GM19035 (cell line): ENCODE measurements around the gene AFF3.
A peak's percentile ranks its signal among the peaks of the same experiment; 100 is the strongest.
"Not testable (repeated sequence)": the region's sequence is repeated elsewhere in the genome, so short reads cannot be mapped to it uniquely, and the experiment has no call there.

ENCODE experiments used
- ATAC-seq: cut with Tn5 transposase; IDR thresholded peaks from one replicate; pipeline ENCODE4 v1.9.1; 2021; ENCODE audit not compliant: unreplicated experiment

Gene AFF3

DNA sequence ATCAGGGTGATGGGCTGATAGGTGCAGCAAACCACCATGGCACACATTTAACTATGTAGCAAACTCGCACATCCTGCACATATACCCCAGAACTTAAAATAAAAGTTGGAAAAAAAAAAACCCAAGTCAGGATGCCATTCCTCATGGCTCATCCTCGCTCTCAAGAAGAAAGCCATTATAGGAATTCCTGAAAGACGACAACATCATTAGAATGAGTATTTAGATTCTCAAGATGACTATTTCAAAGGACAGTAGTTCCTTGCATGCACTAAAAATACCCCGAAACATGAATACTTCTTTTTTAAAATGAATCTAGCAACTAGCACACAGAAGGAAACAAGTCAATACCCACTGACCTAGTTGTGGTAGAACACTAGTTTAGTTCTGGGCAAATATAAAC, 366.8 kb downstream of the AFF3 start:
- no peak for ATAC-seq

DNA sequence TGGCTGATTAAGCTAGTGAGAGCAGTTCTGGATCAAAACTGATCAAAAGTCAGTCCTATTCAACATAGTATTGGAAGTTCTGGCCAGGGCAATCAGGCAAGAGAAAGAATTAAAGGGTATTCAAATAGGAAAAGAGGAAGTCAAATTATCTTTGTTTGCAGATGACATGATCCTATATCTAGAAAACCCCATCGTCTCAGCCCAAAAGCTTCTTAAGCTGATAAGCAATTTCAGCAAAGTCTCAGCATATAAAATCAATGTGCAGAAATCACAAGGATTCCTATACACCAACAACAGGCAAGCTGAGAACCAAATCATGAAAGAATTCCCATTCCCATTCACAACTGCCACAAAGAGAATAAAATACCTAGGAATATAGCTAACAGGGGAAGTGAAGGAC, 368.7 kb downstream of the AFF3 start:
- not testable (repeated sequence) for ATAC-seq

DNA sequence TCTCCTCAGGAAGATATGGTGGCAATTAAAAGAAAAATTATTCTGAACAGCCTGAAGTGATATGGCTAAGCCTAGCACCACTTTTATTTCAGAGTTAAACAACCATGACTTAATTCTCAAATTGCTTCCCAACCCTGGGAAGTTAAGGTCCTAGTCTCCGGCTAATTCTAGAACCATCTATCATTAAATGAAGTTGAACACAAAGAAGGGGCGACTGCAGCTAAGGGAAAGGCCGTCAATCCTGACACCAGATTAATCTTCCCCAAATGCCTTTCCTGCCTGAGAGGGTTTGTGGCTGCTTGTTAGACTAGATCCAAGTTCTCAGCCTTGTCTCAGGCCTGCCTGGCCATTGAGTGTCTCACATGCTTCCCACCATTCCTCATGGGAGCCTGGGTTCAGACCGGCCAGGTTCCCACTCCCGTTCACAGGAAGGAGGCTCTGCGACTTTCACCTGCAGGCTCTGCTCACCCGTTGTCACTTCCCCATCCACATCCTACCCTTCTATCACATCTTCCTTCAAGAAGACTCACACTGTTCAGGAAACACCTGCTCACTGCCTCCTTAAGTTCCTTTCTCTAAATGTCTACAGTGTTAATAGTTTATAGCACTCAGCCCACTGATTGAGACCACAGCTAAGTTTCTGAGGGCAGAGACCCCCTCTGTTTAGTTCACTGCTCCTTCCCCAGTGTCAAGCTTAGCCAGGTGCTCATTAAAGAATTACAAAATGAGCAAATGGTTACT, 369.6 kb downstream of the AFF3 start:
- ATAC-seq: no peak

DNA sequence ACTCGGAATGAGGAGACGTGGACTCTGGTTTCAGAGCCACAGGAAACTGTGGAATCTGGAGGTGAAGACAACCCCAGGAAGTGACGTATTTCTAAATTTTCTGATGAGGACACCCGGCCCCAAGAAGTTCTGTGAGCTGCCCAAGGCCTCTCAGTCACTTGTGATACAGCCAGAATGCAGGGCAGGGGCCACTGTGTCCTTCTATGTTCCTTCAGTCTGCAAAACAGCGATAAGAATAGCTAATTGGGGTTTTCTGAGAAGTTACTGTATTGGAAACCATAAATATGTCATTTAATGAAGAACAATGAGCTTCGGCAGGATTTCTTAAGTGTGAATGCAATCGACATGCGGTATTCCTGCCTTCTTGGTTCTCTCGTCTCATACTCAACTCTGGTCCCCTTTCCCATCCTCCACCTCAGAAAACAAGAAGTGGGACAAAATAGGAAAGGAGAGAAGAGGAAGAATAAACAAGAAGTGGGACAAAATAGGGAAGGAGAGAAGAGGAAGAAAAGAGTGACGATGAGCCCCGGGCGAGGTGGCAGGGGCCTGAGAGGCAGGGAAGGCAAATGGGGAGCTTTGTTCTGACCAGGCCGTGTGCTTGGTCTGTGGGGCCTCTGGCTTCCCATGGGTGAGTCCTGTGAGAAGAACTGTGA, 370.6 kb downstream of the AFF3 start:
- no peak for ATAC-seq

DNA sequence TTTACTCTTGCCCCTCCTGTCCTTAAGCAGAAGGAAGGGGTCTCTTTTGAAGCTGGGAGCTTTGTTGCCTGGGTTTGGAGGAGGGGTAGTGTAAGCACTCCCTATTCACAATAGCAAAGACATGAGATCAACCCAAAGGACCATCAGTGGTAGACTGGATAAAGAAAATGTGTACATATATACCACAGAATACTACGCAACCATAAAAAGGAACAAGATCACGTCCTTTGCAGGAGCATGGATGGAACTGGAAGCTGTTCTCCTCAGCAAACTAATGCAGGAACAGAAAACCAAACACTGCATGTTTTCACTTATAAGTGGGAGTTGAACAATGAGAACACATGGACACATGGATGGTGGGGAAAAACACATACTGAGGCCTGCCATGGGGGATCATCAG, 371.5 kb downstream of the AFF3 start:
- ATAC-seq: no peak

DNA sequence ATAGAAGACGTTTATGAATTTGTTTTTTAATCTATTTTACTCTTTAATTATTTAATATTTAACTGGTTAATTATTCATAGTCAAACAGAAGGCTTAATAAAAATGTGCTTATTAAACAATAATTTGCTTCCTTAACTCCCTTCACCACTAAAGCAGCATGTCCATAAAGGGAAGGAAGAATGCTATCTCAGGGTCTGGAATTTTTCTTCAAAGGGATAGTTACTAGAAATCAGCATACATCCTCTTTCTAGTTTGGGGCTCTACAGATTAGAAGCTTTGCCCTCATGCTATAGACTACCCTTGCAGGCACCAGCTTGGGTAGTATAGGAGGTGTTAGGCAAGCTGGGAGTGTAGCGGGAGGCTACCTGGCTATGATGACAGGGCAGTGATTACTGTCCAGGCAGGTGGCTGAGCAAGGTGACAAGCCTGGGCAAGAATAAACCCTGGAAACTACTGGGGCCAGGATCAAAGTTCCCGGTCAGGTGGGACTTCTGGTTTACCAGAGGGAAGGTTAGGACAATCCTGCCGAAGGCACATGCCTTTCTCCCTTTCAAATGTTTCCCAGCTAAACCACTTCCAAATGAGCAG, 376.6 kb downstream of the AFF3 start:
- no peak for ATAC-seq

DNA sequence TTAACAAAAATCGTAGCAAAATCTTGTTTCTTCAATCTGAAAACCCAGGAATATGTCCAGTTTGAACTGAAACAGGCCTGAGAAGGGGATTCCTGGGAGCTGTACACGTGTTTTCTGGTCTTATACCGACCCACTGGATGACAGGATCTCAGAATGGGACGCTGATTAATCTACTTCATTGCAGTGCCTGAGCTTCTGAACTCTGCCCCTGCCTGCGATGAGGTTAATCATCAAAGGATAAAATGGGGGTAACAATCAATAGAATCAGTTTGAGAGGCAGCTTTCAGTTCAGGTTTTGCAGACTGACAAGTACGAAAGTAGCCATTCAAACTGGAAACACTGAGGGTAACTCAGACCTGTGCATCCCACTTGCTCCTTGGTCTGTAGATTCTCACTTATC, 378.6 kb downstream of the AFF3 start:
- ATAC-seq: no peak

DNA sequence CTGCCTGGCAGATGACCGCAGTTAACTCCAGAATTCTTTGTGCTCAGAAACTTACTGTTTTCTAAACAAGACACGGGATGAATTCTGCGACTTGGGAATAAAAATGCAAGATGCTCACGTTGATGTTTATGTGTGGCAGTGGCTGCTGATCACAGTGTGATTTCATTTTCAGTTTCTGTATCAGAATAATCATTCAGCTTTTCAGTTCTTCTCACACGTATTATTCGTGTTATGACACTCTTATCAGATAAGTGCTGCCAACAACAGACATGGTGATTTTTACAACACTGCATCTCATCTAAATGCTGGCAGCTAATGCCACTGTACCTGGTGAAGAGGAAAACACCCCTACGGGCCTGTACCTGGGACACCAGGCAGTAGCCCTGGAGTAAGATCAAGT, 379.7 kb downstream of the AFF3 start:
- ATAC-seq: peak; percentile 53

DNA sequence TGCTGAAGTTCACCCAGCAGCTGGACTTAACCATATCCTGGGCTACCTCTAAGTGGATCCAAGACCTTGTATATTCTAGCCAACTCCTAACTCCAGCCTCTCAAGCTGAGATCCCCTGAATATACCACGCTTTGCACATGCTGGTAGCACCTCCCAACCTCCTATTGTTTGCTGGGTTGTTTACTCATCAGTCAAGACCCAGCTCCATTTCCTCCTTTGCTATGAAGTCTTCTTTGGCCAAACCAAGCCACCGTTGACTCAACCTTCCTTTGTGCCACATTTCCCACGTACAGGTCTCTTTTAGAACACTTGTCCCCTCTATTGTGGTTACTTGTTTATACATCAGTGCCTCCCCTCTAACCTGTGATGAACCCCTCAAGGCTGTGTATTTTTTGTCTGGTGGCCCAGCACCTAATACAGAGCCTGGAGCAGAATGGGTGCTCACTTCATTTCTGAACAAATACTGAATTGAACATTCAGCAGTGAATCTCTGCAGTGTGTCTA, 384.7 kb downstream of the AFF3 start:
- no peak for ATAC-seq

DNA sequence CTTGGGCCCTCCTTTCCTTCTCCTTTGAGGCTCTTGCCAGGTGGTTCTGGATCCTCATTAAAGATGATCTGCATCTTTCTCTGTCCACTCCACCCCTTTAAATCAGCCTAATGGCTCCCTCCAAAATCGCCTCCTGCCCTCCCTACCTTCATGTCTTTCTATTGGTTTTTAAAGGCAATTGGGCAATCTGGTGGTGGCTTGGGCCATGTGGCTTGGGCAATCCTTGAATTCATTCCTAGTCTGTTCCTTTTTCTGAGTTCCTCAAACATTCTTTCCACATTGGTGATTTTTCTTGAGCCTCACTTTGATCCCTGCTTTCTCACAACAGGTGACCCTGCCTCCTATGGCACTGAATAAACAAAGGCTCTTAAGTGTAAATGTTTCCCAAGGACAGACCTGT, 386.3 kb downstream of the AFF3 start:
- ATAC-seq: no peak

DNA sequence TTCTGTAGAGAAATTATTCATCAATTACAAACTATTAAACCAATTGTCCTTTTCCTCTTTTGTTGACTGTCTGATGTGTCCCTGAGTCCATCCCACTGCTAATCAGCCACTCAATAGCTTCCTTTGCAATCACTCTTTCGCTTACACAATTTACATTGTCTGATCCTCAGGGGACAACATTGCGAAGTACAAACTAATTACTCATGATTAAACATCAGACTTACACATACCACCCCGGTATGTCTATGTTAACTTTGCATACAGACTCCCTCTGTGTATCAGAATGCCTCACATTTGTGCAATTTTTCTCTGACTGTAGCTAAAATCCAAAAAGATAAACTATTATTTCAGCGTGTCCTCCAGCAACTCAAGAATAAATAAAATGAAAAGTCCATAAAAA, 388.2 kb downstream of the AFF3 start:
- ATAC-seq: no peak

DNA sequence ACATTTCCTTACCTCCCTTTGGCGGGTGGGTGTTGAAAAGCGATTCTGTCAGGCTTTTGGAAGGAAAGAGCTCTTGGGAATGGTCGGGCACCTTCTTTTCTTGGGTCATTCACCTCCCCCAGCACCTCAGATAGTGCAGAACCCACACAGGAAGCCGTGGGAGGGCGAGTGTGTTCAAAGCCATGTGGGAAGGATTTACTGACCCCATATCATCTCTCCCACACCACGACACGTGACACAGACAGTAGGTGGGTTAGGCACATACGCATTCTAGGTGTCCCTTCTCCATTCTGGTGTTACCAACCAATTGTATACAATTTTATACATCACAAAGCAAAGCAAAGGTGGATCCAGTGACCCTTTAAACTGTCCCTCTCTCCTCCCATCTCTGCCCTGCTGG, 388.9 kb downstream of the AFF3 start:
- no peak for ATAC-seq

DNA sequence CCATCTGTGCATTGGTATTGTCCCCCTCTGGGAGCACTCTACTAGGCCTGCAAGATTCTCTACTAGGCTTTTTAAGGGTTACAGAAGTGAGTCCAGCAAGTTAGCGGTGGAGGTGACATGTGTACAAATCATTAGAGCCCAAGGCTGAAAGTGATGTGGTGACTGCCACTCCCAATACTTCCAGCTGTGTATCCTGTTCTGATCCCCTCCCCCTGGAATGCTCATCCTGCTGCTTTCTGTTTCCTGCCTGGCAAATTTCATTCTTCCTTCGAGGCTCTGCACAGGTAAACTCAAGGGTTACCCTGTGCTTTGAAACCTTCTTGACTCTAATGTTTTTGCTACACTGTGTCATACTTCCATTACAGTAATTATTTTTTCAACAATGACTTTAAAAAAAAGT, 394.0 kb downstream of the AFF3 start:
- ATAC-seq: no peak

DNA sequence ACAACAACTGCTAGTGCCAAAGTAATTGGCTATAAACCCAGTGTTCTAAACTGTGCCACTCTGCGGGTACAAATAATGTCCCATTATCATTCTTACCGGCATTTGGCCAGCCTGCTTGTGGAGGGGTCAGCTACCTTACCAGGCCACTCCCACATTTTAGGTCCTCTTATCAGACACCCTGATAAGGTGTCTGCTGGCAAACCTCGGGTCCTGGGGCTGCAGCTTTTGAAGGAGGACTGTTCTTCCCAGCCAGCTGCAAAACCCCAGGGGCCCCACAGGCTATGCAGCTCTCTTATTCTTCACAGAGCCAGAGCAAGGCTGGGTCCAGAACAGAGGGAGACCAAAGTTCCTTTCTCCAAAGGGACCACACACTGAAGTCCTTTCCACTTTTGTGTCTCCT, 394.5 kb downstream of the AFF3 start:
- no peak for ATAC-seq

DNA sequence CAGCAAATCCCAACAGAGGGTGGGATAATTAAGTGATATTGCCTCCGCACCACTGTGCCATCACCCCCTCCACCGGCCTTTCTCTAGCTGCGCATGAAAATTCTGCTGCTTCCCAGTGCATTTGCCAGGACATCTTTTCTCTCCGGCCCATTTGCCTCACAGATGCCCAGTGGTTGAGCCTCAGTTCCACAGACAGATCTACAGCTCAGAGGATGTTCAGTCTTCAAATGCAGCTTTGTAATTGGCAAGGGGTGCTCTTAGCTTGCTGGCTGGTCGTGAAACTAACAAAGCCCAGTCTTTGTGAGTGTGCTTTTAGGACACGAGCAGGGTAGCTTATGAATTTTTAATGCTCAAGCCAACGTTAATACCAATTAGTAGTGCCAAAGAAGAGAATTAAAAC, 399.2 kb downstream of the AFF3 start:
- no peak for ATAC-seq

DNA sequence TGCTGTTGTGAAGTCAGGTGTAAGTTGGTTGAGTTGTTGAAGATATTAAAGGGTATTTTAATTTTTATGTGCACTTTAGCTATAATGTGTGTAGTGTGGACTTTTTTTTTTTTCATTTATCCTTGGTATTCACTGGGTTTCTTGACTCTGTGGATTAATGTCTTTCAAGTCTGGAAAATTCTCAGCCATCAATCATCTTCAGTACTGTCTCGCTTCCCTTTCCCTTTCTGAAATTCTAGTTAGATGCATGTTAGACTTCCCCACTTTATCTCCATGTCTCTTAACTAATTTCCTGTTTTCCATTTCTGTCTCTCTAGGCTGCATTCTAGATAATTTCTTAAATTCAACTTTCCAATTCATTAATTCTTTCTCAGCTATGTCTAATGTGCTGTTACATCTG, 404.9 kb downstream of the AFF3 start:
- ATAC-seq: no peak

DNA sequence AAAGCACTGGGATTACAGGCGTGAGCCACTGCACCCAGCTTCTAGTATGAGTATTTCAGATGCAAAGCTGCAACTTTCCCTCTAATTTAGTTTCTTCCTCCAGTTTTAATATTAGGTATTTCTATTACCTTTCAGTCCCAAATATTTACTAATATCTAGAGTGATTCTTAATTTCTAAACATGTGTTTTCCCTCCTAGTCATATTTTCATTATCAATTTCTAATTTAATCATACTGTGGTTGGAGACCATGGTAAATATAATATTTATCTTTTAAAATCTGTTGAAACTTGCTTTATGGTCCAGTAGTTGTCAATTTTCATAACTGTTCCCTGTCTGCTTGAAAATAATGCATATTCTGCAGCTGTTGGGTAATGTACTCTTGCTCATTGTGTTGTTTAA, 406.6 kb downstream of the AFF3 start:
- ATAC-seq: no peak

DNA sequence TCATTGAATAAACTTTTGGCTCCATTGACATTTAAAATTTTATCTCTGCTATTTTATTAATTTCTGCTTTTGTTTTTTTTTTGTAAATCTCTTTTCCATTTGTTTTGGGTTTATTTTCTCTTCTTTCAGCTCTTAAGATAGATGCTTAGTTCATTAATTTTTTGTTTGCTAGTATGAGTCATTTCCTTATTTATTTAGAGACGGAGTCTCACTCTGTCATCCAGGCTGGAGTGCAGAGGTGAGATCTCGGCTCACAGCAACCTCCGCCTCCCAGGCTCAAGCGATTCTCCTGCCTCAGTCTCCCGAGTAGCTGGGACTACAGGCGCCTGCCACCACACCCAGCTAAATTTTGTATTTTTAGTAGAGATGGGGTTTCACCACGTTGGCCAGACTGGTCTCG, 407.1 kb downstream of the AFF3 start:
- not testable (repeated sequence) for ATAC-seq

DNA sequence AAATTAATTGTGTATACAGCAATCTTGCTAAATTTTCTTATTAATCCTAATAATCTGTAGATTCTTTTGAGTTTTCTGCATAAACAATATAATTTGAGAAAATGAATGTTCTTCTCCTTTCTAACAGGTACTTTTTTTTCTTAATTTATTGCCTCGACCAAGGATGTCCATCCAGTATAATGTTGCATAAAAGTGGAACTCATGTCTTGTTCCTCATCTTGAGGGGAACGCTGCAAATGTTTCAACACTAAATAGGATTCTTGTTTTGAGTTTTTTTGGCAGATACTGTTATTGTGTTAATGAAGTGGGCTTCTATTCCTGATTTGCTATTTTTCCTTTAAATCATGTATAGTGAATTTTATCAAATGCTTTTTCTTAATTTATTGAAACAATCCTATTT, 408.2 kb downstream of the AFF3 start:
- ATAC-seq: no peak

DNA sequence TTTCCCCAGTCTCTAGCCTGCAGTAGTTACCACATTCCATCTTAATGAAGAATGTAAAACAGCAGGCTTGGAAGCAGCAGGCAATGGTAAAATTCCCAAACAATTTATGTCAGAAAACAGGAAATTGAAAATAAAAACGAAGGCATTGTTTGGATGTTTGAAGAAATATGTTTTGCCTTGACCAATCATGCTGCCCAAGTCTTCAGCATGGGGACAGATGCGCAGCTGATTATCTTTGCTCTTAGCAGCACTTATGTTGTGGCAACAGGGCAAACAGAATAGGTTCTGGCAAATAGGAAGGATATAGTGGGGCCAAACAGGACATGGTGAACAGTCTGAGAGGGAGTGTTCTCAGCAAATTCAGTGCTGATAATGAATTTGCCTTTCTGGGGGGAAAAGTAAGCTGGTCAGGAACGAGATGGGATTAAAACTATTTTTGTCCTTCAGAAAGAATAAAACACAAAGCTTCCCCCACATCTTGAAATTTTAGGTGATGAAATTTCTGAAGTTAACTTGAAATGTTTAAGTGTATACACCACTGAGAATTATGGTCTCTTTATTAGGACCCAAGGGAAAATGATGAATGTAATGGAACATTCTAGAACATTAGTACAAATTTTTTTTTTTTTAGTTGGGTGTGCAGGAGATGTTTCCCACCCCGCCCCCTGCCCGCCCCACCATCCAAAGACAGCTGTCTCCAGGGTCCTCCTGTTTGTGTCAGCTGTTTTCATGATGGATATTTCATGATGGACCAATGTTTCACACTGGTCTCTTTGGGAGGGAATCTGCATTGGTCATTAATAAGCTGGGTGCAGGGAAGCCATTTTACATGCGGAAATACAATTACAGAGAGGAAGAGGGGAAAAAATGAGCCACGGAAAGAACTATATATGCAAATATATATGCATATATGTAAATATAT, 413.0 kb downstream of the AFF3 start:
- no peak for ATAC-seq

DNA sequence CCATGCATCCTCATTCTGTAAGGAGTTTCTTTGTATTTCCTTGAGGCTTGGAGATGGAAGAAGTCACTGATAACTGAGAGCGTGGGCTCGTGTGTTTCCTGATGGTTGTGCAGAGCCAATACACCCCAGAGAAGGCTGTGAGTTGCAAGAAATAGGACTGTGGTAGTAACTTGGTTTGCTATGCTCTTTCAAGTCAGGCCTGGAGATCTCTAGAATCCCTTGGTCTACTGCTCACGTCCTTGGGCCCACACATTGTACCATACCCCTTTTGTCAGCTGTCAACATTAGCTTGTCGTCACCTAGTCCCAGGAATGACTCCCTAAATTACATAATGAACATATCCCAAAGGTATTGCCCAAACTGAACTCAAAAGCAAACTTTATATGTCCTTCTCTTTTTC, 414.2 kb downstream of the AFF3 start:
- ATAC-seq: no peak
